Adrenal gland (tissue), 5 donors: ENCODE measurements around the gene IGSF1.

Experiments used
- CTCF ChIP-seq, 6 experiments: fragments of 450-650 bp in 4 of 6; fragments of 200-600 bp in 2 of 6; sonication (generic) in 1 of 6; IDR thresholded peaks; 1 replicate in 5 of 6; 2 replicates in 1 of 6; pipeline versions ENCODE4 v1.5.1 to v1.8.0; 2016 to 2021; ENCODE audit warnings: antibody characterized with exemption in 6 of 6, mild to moderate bottlenecking in 2 of 6, moderate library complexity in 1 of 6
- POLR2A ChIP-seq, 2 donors: fragments of 450-650 bp; IDR thresholded peaks; one replicate each; pipeline ENCODE4 v1.6.1; 2017; ENCODE audit warnings: antibody characterized with exemption in 2 of 2, mild to moderate bottlenecking in 2 of 2, moderate library complexity in 1 of 2
- donor health status: DM: no; HTN: no; CAD: no.

GRCh38 chrX:131302701-131303100, 13.6 kb upstream of the IGSF1 start:
- TF ChIP-seq CTCF (IDR thresholded peaks at IDR 0.05) (no peak), POLR2A (IDR thresholded peaks at IDR 0.05) (no peak)
